ENCODE measurements around the gene ZAP70. TPM values are rescaled to one million over a fixed set of nuclear protein-coding genes. Genes with fewer than 3 reads are reported as not detected.
"Not testable (repeated sequence)": the region's sequence is repeated elsewhere in the genome, so short reads cannot be mapped to it uniquely, and the experiment has no call there.

ZAP70 gene
- total RNA-seq, 1 donor, result 137 TPM

- H3K4me1 ChIP-seq (ENCODE audit: insufficient read depth, low read length); H3K4me3 ChIP-seq (ENCODE audit: low read length); H3K27me3 ChIP-seq (ENCODE audit: insufficient read depth, low read length); H3K9me3 ChIP-seq (ENCODE audit: low read depth, low read length): not testable (repeated sequence)
Measured at GRCh38 chr2:97687235-97687634, 26.1 kb upstream of the ZAP70 start.

DNA sequence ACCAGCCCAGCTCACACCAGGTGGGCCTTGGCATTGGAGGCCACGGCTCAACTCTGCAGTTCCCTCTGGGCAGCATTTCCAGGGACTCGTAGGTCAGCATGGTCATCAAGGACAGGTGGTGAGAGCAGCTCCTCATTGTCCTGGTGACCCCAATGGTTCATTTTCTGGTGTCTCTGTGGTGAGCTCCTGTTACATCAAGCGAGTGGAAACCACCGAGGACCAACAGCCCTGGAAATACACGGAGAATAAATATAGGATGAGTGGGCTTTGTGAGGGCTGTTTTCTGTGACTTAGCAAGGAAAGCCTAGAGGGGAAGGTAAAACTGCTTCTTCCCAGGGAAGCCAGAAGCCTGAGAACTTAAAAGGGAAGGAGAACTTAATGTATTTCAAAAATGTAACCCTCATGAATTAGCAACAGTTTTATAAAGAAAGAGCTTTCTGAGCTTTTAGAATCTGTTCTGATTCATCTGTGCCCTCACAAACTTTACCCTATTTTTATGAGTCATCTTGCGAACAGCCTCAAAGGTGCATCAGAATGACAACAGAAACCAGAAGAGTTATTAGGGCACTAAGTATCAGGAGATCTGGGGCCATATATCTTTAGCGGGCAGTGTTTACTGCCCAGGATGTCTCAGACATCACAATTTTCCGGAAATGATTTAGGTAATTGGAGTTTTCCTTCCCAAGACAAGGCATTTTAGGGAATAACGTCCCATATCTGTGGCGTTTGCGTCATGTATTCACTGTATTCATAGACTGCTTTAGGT lies 25.1 kb upstream of the ZAP70 start:
- Histone ChIP-seq H3K4me1 (ENCODE audit: insufficient read depth, low read length) (no peaks in the 10 kb centered on the region), H3K9me3 (ENCODE audit: low read depth, low read length) (no peaks in the 10 kb centered on the region), H3K4me3 (ENCODE audit: low read length) (no peak overlapping the region), H3K27me3 (ENCODE audit: insufficient read depth, low read length) (no peaks in the 10 kb centered on the region)

GRCh38 chr2:97691166-97691565 lies 22.2 kb upstream of the ZAP70 start:
- no peaks in the 10 kb centered on the region for H3K9me3 ChIP-seq (ENCODE audit: low read depth, low read length)
- H3K4me3 ChIP-seq (ENCODE audit: low read length), result no peak overlapping the region
- H3K4me1 ChIP-seq (ENCODE audit: insufficient read depth, low read length), result no peaks in the 10 kb centered on the region
- no peaks in the 10 kb centered on the region for H3K27me3 ChIP-seq (ENCODE audit: insufficient read depth, low read length)

DNA sequence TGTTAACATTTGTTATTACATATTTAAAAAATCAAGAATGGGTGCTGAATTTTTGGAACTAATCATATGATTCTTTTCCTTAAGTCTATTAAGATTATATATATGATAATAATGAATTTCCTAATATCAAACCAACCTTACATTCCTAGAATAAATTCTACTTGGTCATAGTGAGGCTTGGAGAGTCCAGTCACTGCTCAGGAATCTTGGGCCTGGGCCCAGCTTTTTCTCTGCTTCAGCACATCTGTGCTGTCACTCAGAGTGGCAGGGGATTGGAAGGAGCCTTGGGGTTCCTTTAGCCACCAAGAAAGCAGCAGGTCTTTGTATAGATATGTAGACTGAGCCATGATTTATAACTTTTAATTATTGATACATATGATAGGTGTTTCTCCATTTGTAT lies 19.9 kb upstream of the ZAP70 start:
- H3K27me3 ChIP-seq (ENCODE audit: insufficient read depth, low read length), result no peaks in the 10 kb centered on the region
- no peaks in the 10 kb centered on the region for H3K4me1 ChIP-seq (ENCODE audit: insufficient read depth, low read length)
- no peaks in the 10 kb centered on the region for H3K9me3 ChIP-seq (ENCODE audit: low read depth, low read length)
- no peak overlapping the region for H3K4me3 ChIP-seq (ENCODE audit: low read length)

DNA sequence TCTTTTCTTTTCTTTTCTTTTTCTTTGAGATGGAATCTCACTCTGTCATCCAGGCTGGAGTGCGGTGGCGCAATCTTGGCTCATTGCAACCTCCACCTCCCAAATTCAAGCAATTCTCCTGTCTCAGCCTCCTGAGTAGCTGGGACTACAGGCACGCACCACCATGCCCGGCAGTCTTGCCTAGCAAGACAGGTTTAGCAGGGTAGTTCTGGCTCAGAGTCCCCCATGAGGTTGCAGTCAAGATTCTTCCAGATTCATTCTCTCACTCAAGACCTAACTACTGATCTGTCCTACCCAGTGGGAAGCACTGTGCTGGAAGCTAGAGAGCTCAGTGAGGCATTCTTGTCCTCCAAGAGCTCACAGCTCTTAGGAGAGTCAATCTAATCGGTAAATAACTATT lies 17.6 kb upstream of the ZAP70 start:
- H3K4me1 ChIP-seq (ENCODE audit: insufficient read depth, low read length), result no peaks in the 10 kb centered on the region
- no peaks in the 10 kb centered on the region for H3K9me3 ChIP-seq (ENCODE audit: low read depth, low read length)
- H3K4me3 ChIP-seq (ENCODE audit: low read length), result no peak overlapping the region
- H3K27me3 ChIP-seq (ENCODE audit: insufficient read depth, low read length), result no peaks in the 10 kb centered on the region

GRCh38 chr2:97697252-97698235 lies 15.8 kb upstream of the ZAP70 start:
- H3K4me3 ChIP-seq (ENCODE audit: low read length), result no peak overlapping the region
- H3K4me1 ChIP-seq (ENCODE audit: insufficient read depth, low read length), result no peaks in the 10 kb centered on the region
- no peaks in the 10 kb centered on the region for H3K27me3 ChIP-seq (ENCODE audit: insufficient read depth, low read length)
- no peaks in the 10 kb centered on the region for H3K9me3 ChIP-seq (ENCODE audit: low read depth, low read length)

DNA sequence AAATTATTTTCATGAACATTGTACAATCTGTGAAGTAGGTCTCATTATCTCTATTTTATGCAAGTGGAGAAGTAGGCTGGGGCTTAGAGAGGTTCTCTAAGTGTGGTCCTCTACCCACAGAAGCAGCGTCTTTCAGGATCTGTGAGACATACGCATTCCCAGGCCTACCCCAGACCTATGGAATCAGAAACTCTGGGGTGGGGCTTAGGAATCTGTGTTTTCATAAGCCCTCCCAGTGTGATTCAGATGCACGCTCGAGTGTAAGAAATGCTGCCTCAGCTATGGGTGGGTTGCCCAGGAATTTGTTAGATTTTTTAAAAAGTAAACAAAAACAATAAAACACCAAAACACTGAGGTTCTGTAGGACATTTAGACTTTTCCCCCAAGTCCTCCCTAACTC lies 14.8 kb upstream of the ZAP70 start:
- Histone ChIP-seq H3K4me1 (ENCODE audit: insufficient read depth, low read length) (no peaks in the 10 kb centered on the region), H3K27me3 (ENCODE audit: insufficient read depth, low read length) (no peaks in the 10 kb centered on the region), H3K4me3 (ENCODE audit: low read length) (no peak overlapping the region), H3K9me3 (ENCODE audit: low read depth, low read length) (no peaks in the 10 kb centered on the region)

- Histone ChIP-seq H3K4me3 (ENCODE audit: low read length) (no peak overlapping the region), H3K27me3 (ENCODE audit: insufficient read depth, low read length) (no peaks in the 10 kb centered on the region), H3K4me1 (ENCODE audit: insufficient read depth, low read length) (no peaks in the 10 kb centered on the region), H3K9me3 (ENCODE audit: low read depth, low read length) (no peaks in the 10 kb centered on the region)
Measured at GRCh38 chr2:97699765-97700444, 13.5 kb upstream of the ZAP70 start.

- Histone ChIP-seq H3K4me1 (ENCODE audit: insufficient read depth, low read length) (no peaks in the 10 kb centered on the region), H3K9me3 (ENCODE audit: low read depth, low read length) (no peaks in the 10 kb centered on the region), H3K27me3 (ENCODE audit: insufficient read depth, low read length) (no peaks in the 10 kb centered on the region), H3K4me3 (ENCODE audit: low read length) (no peak overlapping the region)
Measured at GRCh38 chr2:97701186-97701585, 12.2 kb upstream of the ZAP70 start.

DNA sequence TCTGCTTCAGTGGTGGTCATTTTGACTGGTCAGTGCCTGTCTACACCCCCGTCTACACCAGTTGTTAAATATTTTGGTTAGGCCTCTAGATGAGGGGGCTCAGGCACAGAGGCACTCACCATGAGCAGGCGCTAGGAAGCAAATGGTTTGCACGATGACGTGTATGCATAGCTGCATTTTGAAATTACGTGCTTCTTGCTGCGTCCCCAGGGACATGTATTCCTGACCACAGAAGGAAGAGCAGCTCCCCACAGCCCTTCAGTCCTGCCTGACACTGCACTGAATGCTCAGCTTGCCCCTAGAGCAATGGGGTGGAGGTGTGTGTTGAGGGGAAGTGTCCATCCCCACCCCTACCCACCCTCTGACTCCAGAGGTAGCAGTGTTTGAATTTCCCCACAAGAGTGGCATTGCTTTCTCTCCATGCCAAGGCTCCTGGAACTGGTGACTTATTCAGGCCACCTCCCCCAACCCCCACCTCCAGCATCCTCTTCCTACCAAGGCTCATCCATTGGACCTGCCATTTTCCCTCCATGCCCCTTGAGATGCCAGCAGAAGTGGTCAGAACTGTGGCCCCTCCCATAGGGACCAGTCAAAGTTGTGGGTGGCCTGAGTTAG lies 11.4 kb upstream of the ZAP70 start:
- Histone ChIP-seq H3K4me1 (ENCODE audit: insufficient read depth, low read length) (no peaks in the 10 kb centered on the region), H3K4me3 (ENCODE audit: low read length) (no peak overlapping the region), H3K27me3 (ENCODE audit: insufficient read depth, low read length) (no peaks in the 10 kb centered on the region), H3K9me3 (ENCODE audit: low read depth, low read length) (no peaks in the 10 kb centered on the region)

DNA sequence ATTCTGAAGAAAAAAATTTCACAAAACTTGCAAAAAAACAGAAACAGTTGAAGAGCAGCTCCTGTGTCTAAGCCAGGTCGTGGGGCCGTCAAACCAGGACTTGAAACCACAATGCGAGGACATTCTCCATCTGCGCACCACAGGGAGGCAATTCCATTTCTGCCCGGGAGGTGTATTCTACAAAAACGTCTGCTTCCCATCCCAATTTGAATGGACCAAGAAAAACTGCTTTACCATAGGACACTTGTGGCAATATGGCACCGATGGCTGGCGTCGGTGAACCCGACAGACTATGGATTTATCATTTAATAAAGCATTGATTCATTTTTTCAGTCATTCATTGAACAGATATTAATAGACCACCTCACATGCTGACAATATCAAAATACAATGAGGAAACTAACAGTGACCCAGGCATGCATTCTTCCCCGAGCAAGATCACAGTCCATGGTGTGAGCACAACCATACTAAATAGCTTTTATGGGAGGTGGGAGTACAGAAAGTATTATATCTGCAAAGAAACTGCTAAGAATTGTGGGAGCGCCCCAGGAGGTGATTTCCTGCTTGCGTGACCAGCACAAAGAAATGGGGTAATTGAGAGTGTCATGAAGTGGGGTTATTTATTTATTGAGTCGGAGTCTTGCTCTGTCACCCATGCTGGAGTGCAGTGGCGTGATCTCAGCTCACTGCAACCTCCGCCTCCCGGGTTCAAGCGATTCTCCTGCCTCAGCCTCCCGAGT lies 10.5 kb upstream of the ZAP70 start:
- no peaks in the 10 kb centered on the region for H3K9me3 ChIP-seq (ENCODE audit: low read depth, low read length)
- H3K4me1 ChIP-seq (ENCODE audit: insufficient read depth, low read length), result no peaks in the 10 kb centered on the region
- H3K4me3 ChIP-seq (ENCODE audit: low read length), result no peak overlapping the region
- no peaks in the 10 kb centered on the region for H3K27me3 ChIP-seq (ENCODE audit: insufficient read depth, low read length)

- Histone ChIP-seq H3K4me3 (ENCODE audit: low read length) (no peak overlapping the region), H3K4me1 (ENCODE audit: insufficient read depth, low read length) (no peaks in the 10 kb centered on the region), H3K27me3 (ENCODE audit: insufficient read depth, low read length) (no peaks in the 10 kb centered on the region), H3K9me3 (ENCODE audit: low read depth, low read length) (no peaks in the 10 kb centered on the region)
Measured at GRCh38 chr2:97703741-97704140, 9.6 kb upstream of the ZAP70 start.

- no peaks in the 10 kb centered on the region for H3K27me3 ChIP-seq (ENCODE audit: insufficient read depth, low read length)
- no peaks in the 10 kb centered on the region for H3K9me3 ChIP-seq (ENCODE audit: low read depth, low read length)
- peaks cover 4% of the 10 kb centered on the region for H3K4me1 ChIP-seq (ENCODE audit: insufficient read depth, low read length)
- no peak overlapping the region for H3K4me3 ChIP-seq (ENCODE audit: low read length)
Measured at GRCh38 chr2:97704989-97705388, 8.4 kb upstream of the ZAP70 start.

DNA sequence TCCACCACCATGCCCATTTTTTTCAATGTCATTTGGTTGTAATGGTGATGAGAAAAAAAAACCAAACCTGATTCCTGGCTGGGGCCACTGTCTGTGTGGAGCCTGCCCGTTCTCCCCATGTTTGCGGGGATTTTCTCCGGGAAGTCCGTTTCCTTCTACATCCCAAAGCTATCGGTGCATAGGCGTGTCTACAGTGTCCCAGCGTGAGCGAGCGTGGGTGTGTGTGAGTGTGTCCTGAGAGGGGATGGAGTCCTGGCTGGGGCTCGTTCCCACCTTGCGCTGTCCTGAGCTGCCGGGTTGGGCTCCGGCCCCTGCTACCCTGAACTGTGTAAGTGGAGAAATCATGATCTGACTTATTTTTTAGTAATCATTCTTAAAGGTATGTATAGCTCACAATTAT lies 7.3 kb upstream of the ZAP70 start:
- no peak overlapping the region for H3K4me3 ChIP-seq (ENCODE audit: low read length)
- H3K4me1 ChIP-seq (ENCODE audit: insufficient read depth, low read length), result peaks cover 15% of the 10 kb centered on the region
- no peaks in the 10 kb centered on the region for H3K9me3 ChIP-seq (ENCODE audit: low read depth, low read length)
- no peaks in the 10 kb centered on the region for H3K27me3 ChIP-seq (ENCODE audit: insufficient read depth, low read length)
